Pulmonary artery endothelial cell (primary cell): ENCODE data around the gene ASB6. TPM values are rescaled to one million over a fixed set of nuclear protein-coding genes. Genes with fewer than 3 reads are reported as not detected.

Source experiments
- DNase-seq: peaks from one replicate; pipeline ENCODE4 v3.0.0-alpha.2; 2011; ENCODE audit warnings: low read depth, low spot score
- total RNA-seq: library from RNA; depleted of rRNA; stranded (reverse); fragments of >200 nt; gene quantifications from 2 replicates; pipeline ENCODE4 v1.2.3, GENCODE V29; 2014

The ASB6 gene
- total RNA-seq, 1 donor from 2014 or later = 15.4 TPM

DNA sequence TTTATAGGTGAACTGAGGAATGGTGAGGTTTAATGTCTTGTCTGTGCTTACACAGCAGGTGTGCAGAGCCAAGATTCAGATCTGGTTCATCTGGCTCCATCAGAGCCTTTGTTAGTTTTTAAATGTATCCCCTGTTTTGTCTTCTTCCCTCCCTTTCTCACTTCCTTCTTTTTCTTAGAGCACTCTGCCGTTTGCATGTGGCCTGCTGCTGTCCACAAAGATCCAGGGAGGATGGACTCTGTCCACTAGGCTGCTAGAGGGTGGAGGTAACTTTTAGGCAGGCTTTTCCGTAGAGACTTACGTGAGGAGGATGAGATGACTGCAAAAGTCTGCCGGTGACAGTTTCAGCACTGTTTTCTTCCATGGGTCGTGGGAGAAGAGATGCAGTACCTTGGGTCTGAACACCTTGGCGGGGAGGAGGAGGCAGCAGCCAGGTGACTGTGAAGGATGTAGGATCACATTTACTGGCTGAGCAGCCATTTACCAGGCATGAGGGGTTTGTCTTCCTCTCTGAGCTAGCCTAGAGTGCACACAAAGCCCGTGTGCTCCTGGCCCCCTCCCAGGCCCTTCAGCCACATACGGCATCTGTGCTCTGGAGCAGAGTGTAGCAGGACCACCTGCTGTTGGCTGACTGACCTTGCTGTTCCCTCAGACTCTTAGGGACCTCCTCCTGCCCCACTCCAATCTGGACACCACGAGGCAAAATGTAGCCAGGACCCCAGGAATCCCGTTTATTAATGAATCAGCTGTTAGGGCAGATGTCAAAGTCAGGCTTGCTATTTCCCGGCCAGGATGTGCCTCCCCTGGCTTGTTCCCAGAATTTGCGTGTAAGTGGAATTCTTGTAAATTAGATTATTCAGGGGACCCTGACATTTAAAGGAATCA lies 14.2 kb downstream of the ASB6 start:
- DNase-seq = no peak

DNA sequence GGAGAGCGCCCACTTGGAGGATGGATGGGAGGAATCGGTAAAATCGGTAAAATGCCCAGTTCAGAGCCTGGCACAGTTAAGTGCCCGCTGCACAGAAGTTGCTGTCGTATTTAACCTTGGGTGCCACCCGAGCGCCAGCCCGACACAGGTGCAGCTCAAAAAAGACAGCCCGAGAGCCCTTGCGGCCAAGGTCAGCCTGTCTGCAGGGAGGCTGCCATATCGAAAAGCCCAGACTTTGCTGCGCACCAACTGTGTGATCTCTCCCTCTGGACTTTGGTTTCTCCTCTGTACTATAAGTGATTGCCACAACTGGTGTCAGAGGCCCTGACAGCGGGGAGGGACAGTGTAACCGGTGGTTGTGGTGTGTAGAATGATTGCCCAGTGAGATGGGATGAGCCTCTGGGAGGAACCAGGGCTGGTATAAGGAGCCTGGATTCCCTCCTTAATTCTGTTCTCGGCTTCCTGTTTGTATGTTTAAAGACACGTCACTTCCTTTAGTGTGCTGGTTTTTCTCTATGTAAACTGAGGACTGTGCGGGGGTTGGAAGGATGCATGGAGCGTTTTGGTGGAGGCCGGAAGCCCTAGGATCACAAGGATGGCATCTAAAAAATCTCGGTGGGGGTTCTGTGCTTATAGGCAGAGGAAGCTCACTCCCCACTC lies 15.2 kb downstream of the ASB6 start:
- DNase-seq = no peak

DNA sequence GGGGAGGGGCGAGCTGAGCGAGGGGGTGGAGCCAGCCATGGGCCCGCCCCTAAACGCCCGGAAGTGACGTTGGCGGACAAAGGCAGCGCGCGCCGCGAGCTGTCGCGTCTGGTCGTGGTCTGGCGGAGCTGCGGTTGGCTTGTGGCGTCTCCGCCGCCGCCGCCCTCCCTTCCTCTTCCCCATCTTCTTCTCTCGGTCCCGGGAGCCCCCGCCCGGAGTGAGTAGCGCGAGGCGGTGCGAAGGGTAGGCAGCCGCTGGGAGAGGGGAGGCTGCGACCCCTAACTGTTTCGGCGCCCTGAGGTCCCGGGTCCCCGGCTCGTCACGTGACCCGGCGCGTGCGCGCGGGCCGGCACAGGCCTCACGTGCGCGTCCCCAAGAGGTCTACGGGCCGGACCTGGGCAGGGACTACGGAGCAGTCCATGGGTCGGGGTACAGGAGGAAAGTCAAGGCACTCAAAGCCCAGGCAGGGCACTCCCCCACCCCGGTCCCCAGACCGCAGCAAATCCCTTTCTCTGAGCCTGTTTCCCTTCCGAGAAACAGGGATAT lies 15.8 kb downstream of the ASB6 start, which contains the start of gene NTMT1:
TSS of gene NTMT1 (plus strand) at position 85 of the 546 bp plus-strand sequence. CDS start 6,541 bp downstream, outside the sequence.
- no peak for DNase-seq

DNA sequence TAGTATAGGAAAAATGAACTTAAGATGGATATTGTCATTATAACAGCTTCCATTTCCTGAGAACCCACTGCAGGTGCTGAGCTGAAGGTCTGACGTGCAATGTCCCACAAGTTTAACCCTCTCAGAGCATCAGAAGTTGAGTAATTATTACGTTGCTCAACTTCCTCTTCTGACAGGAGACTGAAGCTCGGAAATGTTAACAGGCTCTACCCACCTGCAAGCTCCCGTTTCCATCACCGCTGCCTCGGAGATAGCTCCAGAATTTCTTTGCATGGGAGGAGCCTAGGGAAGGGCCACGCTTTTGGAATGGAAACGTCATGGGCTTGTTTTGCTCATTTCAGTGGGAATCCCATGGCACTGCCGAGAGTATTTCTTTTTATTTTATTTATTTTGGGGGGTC lies 17.0 kb downstream of the ASB6 start:
- DNase-seq = no peak

DNA sequence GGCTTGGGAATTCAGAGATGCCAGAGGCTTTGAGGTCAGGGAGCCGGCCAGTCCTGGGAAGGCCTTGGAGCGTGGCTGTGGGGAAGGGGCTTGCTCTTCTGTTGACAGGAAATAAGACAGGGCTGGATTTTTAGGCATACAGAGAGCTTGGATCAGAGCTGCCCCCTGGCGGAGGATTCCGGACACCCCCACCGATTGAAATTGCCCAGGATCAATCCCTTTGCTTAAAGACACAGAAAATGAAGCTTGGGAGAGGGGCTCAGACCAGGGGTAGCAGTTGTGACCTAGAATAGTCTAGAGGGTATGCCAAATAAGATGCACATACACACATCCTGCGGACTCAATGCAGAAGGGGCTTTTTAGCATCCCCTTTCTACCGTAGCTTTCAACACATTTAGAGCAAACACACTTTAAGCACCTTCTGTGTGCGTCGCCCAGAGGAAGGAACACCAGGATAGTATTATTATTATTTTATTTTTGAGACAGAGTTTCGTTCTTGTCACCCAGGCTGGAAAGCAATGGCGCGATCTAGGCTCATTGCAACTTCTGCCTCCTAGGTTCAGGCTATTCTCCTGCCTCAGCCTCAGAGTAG lies 17.7 kb downstream of the ASB6 start:
- DNase-seq = no peak

DNA sequence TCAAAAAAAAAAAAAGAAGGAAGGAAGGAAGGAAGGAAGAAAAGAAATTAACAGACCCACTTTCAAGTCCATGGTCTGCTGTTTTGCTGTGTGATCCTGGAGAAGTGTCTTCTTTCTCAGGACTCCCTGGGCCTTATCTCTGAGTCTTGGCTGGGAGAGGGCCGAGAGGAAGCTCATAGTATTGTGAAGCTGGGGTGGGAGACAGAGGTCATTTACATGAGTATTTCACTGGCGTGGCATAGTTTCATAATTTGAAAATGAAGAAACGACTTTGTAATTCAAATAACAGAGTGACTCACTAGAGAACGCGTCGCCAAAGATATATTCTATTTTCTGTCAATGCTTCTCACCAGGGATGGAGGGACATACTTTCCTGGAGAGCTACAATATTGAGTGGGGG lies 18.6 kb downstream of the ASB6 start:
- DNase-seq = no peak

DNA sequence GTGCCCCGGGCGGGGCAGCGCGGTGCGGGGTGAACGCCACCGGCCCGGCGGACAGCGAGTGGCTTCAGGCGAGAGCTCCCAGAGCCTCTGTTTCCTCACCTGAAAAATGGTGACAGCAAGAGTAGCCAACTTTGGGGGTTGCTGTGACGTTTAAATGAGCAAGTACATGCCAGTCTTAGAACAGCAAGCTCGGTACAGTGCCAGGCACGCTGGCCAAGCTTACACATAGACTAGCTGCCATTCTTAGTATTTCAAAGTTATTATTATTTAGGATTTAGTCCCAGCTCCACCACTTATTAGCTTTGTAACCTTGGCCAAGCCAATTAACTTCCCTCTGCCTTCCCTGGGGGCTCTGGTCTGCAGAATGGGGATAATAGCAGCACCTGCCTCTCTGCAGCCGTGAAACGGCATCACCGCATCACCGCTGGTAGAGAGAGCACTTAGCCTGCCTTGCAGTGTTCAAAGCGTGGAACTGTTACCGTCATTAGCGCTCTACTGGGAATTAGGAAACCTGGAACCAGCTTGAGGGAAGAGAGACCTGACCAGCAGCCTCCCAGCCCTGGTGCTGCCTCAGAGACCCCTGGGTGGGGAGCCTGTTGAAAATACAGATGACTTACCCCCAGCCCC lies 21.2 kb downstream of the ASB6 start, which contains the start of gene C9orf50:
TSS of gene C9orf50 (minus strand) at position 433 of the 627 bp plus-strand sequence. CDS start 527 bp downstream, outside the sequence.
- DNase-seq = no peak

DNA sequence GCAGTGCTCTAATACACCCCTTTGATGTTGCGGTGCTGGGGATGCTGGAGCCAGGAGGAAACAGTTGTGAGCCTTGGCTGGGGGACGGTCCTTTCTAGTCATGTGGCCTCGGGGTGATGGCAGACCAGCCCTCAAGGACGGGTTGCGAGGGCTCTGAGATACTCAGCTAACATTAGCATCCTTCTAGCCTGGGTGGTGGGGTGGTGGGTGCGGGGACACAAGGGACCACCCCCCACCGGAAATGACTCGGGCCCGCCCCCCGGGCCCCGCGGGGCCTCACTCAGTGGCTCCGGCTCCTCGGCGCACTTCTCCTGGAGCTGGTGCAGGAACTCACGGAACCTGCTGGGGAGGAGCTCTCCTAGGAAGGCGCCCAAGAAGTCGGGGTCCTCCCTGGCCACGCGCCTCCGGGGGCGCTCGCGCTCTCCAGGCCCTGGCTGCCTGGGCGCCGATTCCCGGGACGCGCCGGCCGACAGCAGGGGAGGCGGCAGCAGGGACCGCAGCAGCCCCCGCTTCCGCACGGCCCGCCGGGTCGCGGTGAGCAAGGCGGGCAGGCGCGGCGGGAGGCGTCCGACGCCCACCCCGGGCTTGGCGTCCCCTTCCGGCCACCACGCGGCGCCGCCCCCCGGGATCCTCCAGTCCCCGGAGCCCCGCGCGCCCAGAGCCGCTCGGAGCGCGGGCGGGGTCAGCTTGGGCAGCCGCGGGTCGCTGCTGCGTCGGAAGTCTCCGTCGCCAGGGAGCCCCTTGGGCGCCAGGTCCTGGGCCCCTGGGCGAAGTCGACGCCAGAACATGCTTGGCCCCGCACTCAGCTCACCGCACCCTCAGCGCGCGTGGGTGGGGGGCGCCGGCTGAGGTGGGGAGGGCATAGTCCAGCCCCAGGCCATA lies 21.9 kb downstream of the ASB6 start:
- DNase-seq = no peak

DNA sequence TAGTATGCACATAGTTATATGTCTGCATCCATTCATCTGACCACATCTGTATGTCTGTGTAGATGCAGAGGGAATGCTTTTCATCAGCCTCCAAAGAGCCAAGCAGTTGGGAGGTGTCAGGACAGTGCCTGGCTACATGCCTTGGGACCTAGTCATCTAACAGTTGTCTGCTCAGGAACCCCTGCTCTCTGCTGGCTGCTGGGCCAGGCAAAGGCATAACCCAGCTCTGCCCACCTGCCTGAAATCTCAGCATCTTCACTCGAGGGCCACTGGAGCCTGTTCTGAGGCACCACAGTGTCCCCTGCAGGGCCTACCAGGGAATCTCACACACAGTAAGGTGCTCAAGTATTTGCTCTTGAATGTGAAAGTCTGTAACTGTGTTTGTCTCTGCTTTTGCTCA lies 24.8 kb downstream of the ASB6 start:
- no peak for DNase-seq

DNA sequence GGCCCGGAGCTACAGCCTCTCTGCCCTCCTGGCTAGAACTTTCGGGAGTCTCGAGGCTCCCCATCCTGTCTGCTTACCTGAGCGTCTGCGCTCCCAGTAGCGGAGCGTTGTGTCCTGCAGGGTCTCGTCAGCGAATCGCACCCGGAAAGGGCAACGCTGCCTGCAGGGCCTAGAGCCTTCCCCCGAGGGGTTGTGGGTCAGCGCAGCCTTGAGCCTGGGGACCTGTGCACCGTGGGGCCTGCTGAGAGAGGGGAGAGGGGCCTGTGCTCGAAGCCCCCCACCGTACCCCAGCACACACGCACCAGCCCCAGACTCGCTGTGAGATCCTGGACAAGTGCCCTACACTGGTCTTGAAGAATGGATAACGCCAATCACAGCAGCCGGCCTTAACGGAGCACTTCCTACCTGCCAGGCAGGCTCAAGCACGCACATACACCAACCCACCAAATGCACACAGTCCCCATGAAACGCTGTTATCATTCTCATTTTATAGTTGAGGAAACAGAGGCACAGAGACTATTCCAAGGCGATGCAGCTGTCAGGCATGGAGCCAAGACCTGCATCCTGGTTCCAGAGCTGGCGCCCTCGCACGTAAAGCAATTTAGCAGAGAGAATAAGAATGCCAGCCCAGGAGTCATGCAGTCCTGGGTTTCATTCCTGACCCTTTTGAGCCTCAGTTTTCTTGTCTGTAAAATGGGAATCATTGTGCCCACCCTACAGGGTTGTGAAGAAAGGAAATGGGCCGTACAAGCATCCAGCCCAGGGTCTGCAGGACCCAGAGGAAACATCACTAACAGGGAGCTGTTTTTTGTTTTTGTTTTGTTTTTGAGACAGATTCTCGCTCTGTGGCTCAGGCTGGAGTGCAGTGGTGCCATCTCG lies 26.3 kb downstream of the ASB6 start:
- no peak for DNase-seq

DNA sequence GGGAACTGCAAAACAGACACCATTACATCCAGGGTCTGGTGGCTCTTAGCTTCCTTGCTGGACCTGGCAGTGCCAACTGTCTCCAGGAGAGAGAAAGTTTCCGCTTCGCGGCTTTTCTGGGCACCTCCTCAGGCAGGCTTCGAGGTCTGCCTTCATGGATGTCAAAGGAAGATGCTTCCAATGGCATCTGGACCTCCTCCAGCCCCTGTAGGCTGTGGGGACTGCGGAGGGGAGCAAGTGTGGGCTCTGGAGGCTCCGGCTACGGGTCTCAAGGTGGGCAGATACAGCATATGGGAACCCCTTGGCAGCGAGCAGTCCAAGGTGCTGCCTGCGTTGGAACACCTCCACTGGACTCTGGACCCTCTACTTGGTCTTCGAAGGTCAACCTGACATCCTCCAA lies 27.0 kb downstream of the ASB6 start:
- DNase-seq = no peak

DNA sequence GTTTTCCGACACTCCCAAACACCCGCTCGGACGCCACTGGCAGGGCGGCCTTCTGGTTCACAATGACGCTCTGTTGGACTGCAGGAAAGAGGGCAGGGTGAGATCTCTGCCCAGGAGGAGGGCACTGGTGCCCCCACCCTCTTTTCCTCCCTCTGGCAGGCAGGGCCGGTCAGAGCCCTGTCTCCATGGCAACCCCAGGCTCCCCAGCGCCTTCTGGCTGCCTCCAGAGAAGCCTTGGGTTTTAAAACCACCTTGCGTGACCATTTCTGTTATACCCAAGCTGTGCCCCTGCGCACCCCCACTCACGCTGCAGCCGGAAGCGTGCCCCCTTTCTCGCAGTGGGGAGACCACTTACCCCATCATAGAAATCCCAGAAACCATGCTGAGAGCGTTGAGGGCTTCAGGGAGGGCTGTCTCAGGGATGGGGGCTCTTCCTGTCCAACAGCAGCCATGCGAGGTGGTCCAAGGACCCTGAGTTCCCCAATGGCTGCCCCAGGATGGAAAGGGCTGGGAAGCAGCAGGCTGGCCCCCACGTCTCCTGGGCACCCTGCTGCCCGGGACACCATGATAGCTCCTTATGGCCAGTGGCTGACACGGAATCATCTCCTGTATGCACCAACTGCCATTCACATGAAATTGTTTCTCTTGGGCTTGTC lies 28.3 kb downstream of the ASB6 start:
- no peak for DNase-seq

DNA sequence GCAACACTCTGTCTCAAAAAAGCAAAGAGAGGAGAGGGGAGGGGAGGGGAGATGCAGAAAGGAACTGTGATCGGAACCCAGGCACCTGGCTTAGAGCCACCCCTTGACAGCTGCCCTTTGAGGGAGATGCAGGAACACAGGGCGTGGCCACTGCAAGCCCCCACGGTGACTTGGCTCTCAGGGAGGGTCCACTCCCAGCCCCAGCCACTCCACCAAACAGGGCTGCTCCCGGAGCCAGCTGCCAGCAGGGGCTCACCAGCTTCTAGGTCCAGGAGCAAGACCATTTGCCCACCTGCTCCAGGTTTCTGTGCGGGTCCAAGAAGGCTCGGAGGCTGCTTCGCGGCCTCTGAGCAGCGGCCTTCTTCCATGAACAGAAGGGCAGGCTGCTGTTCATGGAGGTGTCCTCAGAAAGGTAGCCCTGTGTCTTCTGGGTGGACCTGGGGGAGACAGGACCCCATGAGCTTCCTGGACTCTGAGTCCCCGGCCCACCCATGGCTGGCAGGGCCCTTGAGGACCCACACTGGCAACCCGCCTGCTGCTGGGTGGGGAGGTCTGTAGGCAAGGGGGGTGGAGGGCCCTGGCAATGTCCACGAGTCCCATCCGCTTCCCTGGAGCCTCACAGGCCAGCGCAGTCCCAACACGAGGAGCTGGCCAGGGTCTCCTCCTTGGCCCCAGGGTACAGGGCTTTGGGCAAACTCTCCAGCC lies 29.0 kb downstream of the ASB6 start:
- no peak for DNase-seq

DNA sequence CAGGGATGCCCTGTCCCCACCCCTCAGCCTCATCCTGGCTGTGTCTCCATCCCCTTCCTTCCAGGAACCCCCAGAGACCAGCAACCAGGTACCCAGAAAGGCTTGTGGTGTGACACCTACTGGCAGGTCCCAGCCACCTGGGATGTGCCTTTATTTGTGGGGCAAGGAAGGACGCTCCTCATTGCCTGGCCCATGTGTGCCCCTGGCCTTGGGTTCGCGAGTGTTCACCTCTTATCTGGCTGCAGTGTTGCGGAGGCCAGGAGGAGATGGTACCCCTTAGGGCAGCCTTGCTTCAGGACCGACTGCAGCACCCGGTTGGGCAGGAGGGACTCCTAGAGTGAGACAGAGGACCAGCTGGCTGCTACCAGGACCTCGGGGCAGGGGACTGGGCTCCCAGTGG lies 29.8 kb downstream of the ASB6 start:
- no peak for DNase-seq

DNA sequence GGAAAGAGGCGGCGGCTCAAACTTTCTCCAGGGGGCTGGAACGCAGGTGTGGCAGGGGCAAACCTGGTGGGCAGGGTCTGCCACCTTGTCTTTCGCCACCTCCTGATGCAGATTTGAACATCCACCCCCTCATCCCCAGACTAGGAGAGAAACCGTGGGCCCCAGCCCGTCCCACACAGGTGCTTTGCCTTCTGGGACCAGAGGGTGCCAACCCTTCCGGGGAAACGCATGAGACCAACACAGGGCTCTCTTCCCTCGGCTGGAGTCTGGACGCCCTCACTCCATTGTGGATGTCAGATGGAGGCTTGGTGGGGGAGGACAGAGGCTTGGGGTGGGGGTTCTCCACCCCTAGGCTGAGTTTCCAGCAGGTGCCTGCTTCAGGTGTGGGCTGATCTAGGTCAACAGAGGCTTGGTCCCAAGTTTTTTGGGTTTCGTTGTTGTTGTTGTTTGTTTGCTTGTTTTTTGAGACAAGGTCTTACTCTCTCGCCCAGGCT lies 30.6 kb downstream of the ASB6 start:
- no peak for DNase-seq

DNA sequence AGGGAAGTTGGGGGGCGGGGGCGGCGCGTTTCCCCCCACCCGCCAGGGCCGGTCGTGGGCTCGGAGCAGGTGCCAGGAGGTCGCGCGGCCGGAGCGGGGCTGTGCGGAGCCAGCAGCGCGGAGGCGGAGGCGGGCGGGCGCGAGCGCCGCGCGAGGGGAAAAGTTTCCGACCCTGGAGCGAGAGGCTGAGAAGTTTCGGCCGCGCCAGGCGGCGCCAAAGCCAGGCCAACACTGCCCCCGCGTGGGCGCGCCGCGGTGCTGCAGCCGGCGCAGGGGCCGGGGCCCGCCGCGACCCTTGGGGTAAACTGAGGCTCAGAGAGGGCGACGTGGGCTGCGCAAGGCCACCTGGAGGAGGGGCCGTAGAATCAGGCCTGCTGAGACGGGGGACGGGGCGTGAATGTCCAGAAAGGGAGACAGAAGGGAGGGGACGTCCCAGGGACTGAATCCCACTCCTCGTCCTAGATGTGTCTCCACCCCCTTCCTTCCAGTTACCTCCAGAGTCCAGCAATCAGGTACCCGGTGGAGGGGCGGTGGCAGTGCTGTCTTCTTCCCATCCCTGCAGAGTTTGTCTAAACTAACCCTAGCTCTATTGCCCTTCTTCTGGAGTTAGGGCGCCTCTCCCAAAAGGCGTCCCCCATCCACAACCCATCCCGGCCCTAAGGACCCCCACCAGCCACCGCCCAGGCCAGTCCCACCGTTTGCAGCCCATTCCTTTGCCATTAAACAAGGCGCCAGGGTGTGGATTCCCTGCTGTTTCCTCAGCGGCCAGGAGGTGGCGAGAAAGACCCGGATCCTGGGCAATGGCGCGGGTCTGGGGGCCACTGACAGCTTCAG lies 31.3 kb downstream of the ASB6 start:
- DNase-seq = no peak

DNA sequence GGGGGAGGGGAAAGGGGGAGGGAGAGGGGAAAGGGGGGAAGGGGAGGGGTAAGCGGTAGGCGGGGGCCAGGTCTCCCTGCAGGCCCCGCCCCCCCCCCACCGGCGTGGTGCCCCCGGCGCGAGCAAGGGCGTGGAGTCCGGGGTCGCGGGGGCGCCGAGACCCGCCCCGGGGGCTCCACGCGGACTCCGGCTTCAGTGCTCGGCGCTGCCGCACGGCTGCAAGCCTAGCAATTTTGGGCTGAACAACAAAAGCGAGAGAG lies 31.8 kb downstream of the ASB6 start:
- DNase-seq = no peak
